Measurements from ENCODE around the gene CYB5R3. TPM values are rescaled to one million over a fixed set of nuclear protein-coding genes. Genes with fewer than 3 reads are reported as not detected.
"Not testable (repeated sequence)": the region's sequence is repeated elsewhere in the genome, so short reads cannot be mapped to it uniquely, and the experiment has no call there.

Gene CYB5R3
- total RNA-seq, 5 donors from 2014 or later (not counting 1 experiment from before 2014, with no cell fraction given): 40.8 to 58.6 (median 51.0) TPM

- no peak overlapping the region for H3K4me3 ChIP-seq (ENCODE audit: control insufficient read depth in 1 of 2, extremely low read depth in 1 of 2, low read length in 1 of 2)
- no peak overlapping the region for H3K27ac ChIP-seq (ENCODE audit: low read length)
- Mint-ChIP-seq H3K27me3 (peaks cover 3 to 5% of the 10 kb centered on the region in 2 donors), H3K36me3 (no peaks in the 10 kb centered on the region), H3K4me1 (no peaks in the 10 kb centered on the region), H3K9me3 (peaks cover 0 to 5% (median 0%) of the 10 kb centered on the region in 3 donors), H3K27ac (no peak overlapping the region), H3K4me3 (no peak overlapping the region)
- WGBS (ENCODE audit: insufficient coverage): 100% methylated on average over 1 of the region's 1 CpG
- H3K9me3 ChIP-seq: no peaks in the 10 kb centered on the region
- no peaks in the 10 kb centered on the region for H3K4me1 ChIP-seq (ENCODE audit: control insufficient read depth in 1 of 2, extremely low read depth in 1 of 2, insufficient read depth in 2 of 2, low read length in 2 of 2)
- no peaks in the 10 kb centered on the region for H3K36me3 ChIP-seq (ENCODE audit: control insufficient read depth in 2 of 2, extremely low read depth in 1 of 2, insufficient read depth in 1 of 2, low read length in 1 of 2)
- H3K27me3 ChIP-seq (replicated peaks in 1 of 2; ENCODE audit: control insufficient read depth in 2 of 2, extremely low read depth in 1 of 2, insufficient read depth in 2 of 2, low read length in 1 of 2): peaks cover 0 to 19% of the 10 kb centered on the region in 2 experiments
- POLR2A ChIA-PET: no interaction called here
- CTCF ChIA-PET: no interaction called here
- DNase-seq (no peak), ATAC-seq (replicated peaks in 1 of 4) (no peak)
These were observed 29.7 kb upstream of the CYB5R3 start for GRCh38 chr22:42678894-42679293.

DNA sequence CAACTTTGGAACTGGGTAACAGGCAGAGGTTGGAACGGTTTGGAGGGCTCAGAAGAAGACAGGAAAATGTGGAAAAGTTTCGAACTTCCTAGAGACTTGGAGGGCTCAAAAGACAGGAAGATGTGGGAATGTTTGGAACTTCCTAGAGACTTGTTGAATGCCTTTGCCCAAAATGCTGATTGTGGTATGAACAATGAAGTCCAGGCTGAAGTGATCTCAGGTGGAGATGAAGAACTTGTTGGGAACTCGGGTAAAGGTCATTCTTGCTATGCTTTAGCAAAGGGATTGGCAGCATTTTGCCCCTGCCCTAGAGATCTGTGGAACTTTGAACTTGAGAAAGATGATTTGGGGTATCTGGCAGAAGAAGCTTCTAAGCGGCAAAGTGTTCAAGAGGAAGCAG, 28.7 kb upstream of the CYB5R3 start:
- H3K27ac Mint-ChIP-seq; ATAC-seq (replicated peaks in 1 of 4); DNase-seq; H3K27me3 Mint-ChIP-seq; POLR2A ChIA-PET; H3K4me1 Mint-ChIP-seq; H3K9me3 ChIP-seq; H3K36me3 Mint-ChIP-seq; H3K4me3 ChIP-seq (ENCODE audit: control insufficient read depth in 1 of 2, extremely low read depth in 1 of 2, low read length in 1 of 2); H3K4me3 Mint-ChIP-seq; H3K36me3 ChIP-seq (ENCODE audit: control insufficient read depth in 2 of 2, extremely low read depth in 1 of 2, insufficient read depth in 1 of 2, low read length in 1 of 2); H3K4me1 ChIP-seq (ENCODE audit: control insufficient read depth in 1 of 2, extremely low read depth in 1 of 2, insufficient read depth in 2 of 2, low read length in 2 of 2); CTCF ChIA-PET; H3K9me3 Mint-ChIP-seq; H3K27ac ChIP-seq (ENCODE audit: low read length): not testable (repeated sequence)
- 87% methylated on average over 4 of the region's 4 CpGs for WGBS (ENCODE audit: insufficient coverage)
- peaks cover 0 to 10% of the 10 kb centered on the region in 2 experiments for H3K27me3 ChIP-seq (replicated peaks in 1 of 2; ENCODE audit: control insufficient read depth in 2 of 2, extremely low read depth in 1 of 2, insufficient read depth in 2 of 2, low read length in 1 of 2)

DNA sequence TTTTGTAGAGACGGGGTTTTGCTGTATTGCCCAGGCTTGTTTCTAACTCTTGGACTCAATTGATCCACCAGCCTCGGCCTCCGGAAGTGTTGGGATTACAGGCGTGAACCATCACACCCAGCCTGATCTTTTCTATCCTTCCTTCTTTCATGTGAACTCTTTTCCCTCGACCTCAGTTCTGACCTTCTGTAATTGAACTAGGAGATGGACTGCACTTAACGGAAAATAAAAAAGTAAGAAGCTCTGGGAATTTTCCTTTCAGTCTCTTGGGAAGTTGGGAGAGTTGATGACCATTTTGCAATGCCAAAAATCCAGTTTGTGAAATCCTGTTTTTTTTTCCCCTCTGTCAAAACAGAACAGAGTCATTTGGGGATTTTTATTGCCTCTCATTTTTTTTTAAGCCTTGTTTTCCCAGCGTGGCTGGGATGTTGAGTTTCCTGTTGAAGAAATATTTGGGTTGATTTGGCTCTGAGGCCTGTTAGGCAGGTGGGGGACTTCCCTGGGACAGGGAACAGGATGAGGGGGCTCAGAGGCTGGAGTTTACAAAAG, 26.9 kb upstream of the CYB5R3 start:
- Histone ChIP-seq H3K36me3 (ENCODE audit: control insufficient read depth in 2 of 2, extremely low read depth in 1 of 2, insufficient read depth in 1 of 2, low read length in 1 of 2) (no peaks in the 10 kb centered on the region), H3K27ac (ENCODE audit: low read length) (no peak overlapping the region), H3K9me3 (no peaks in the 10 kb centered on the region), H3K27me3 (replicated peaks in 1 of 2; ENCODE audit: control insufficient read depth in 2 of 2, extremely low read depth in 1 of 2, insufficient read depth in 2 of 2, low read length in 1 of 2) (peaks cover 0 to 7% of the 10 kb centered on the region in 2 experiments), H3K4me1 (ENCODE audit: control insufficient read depth in 1 of 2, extremely low read depth in 1 of 2, insufficient read depth in 2 of 2, low read length in 2 of 2) (peaks cover 0 to 5% of the 10 kb centered on the region in 2 experiments), H3K4me3 (ENCODE audit: control insufficient read depth in 1 of 2, extremely low read depth in 1 of 2, low read length in 1 of 2) (no peak overlapping the region)
- POLR2A ChIA-PET: no interaction called here
- CTCF ChIA-PET: no interaction called here
- no peak for ATAC-seq (replicated peaks in 1 of 4)
- Mint-ChIP-seq H3K4me1 (peaks cover 0 to 4% (median 4%) of the 10 kb centered on the region in 3 donors), H3K36me3 (no peaks in the 10 kb centered on the region), H3K27ac (no peak overlapping the region), H3K27me3 (peaks cover 0 to 2% of the 10 kb centered on the region in 2 donors), H3K9me3 (peaks cover 0 to 5% (median 0%) of the 10 kb centered on the region in 3 donors), H3K4me3 (no peak overlapping the region)
- 0% methylated on average over 1 of the region's 7 CpGs for WGBS (ENCODE audit: insufficient coverage)
- no peak for DNase-seq

- Histone ChIP-seq H3K4me3 (ENCODE audit: control insufficient read depth in 1 of 2, extremely low read depth in 1 of 2, low read length in 1 of 2) (no peak overlapping the region), H3K4me1 (ENCODE audit: control insufficient read depth in 1 of 2, extremely low read depth in 1 of 2, insufficient read depth in 2 of 2, low read length in 2 of 2) (peaks cover 0 to 9% of the 10 kb centered on the region in 2 experiments), H3K36me3 (ENCODE audit: control insufficient read depth in 2 of 2, extremely low read depth in 1 of 2, insufficient read depth in 1 of 2, low read length in 1 of 2) (no peaks in the 10 kb centered on the region), H3K27me3 (replicated peaks in 1 of 2; ENCODE audit: control insufficient read depth in 2 of 2, extremely low read depth in 1 of 2, insufficient read depth in 2 of 2, low read length in 1 of 2) (peaks cover 0 to 4% of the 10 kb centered on the region in 2 experiments), H3K9me3 (no peaks in the 10 kb centered on the region), H3K27ac (ENCODE audit: low read length) (no peak overlapping the region)
- Mint-ChIP-seq H3K27me3 (peaks cover 0 to 2% of the 10 kb centered on the region in 2 donors), H3K36me3 (no peaks in the 10 kb centered on the region), H3K9me3 (no peaks in the 10 kb centered on the region), H3K4me3 (no peak overlapping the region), H3K27ac (no peak overlapping the region), H3K4me1 (peaks cover 0 to 10% (median 9%) of the 10 kb centered on the region in 3 donors)
- DNase-seq: no peak
- POLR2A ChIA-PET: no interaction called here
- no peak for ATAC-seq (replicated peaks in 1 of 4)
- CTCF ChIA-PET: no interaction called here
- 33% methylated on average over 1 of the region's 2 CpGs for WGBS (ENCODE audit: insufficient coverage)
These were observed 24.8 kb upstream of the CYB5R3 start for GRCh38 chr22:42673898-42674401.

DNA sequence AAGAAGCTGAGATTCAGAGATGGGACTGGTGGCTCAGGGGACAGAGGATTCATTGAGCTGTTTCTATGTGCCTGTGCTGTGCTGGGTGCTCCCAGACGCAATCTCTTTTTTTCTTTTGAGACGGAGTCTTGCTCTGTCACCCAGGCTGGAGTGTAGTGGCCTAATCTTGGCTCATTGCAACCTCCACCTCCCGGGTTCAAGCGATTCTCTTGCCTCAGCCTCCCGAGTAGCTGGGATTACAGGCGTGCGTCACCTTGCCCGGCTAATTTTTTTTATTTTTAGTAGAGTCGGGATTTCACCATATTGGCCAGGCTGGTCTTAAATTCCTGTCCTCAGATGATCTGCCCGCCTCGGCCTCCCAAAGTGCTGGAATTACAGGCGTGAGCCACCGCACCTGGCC, 23.9 kb upstream of the CYB5R3 start:
- H3K4me1 ChIP-seq (ENCODE audit: control insufficient read depth in 1 of 2, extremely low read depth in 1 of 2, insufficient read depth in 2 of 2, low read length in 2 of 2); H3K36me3 ChIP-seq (ENCODE audit: control insufficient read depth in 2 of 2, extremely low read depth in 1 of 2, insufficient read depth in 1 of 2, low read length in 1 of 2); H3K27ac Mint-ChIP-seq; H3K27me3 Mint-ChIP-seq; H3K9me3 ChIP-seq; POLR2A ChIA-PET; CTCF ChIA-PET; H3K9me3 Mint-ChIP-seq; H3K36me3 Mint-ChIP-seq; ATAC-seq (replicated peaks in 1 of 4); H3K27me3 ChIP-seq (replicated peaks in 1 of 2; ENCODE audit: control insufficient read depth in 2 of 2, extremely low read depth in 1 of 2, insufficient read depth in 2 of 2, low read length in 1 of 2); H3K27ac ChIP-seq (ENCODE audit: low read length); DNase-seq; H3K4me3 Mint-ChIP-seq; H3K4me3 ChIP-seq (ENCODE audit: control insufficient read depth in 1 of 2, extremely low read depth in 1 of 2, low read length in 1 of 2): not testable (repeated sequence)
- WGBS (ENCODE audit: insufficient coverage): 100% methylated on average over 6 of the region's 13 CpGs
- peaks cover 0 to 10% (median 9%) of the 10 kb centered on the region in 3 donors for H3K4me1 Mint-ChIP-seq

GRCh38 chr22:42670921-42671709, 21.9 kb upstream of the CYB5R3 start:
- Histone ChIP-seq H3K27me3 (replicated peaks in 1 of 2; ENCODE audit: control insufficient read depth in 2 of 2, extremely low read depth in 1 of 2, insufficient read depth in 2 of 2, low read length in 1 of 2) (peaks cover 0 to 4% of the 10 kb centered on the region in 2 experiments), H3K9me3 (no peaks in the 10 kb centered on the region), H3K27ac (ENCODE audit: low read length) (no peak overlapping the region), H3K4me3 (ENCODE audit: control insufficient read depth in 1 of 2, extremely low read depth in 1 of 2, low read length in 1 of 2) (no peak overlapping the region), H3K36me3 (ENCODE audit: control insufficient read depth in 2 of 2, extremely low read depth in 1 of 2, insufficient read depth in 1 of 2, low read length in 1 of 2) (no peaks in the 10 kb centered on the region), H3K4me1 (ENCODE audit: control insufficient read depth in 1 of 2, extremely low read depth in 1 of 2, insufficient read depth in 2 of 2, low read length in 2 of 2) (peaks cover 0 to 9% of the 10 kb centered on the region in 2 experiments)
- ChIA-PET CTCF (no interaction called here), POLR2A (no interaction called here)
- Mint-ChIP-seq H3K4me3 (no peak overlapping the region), H3K9me3 (no peaks in the 10 kb centered on the region), H3K27ac (peak overlapping the region in 1 of 2 donors; percentile 58), H3K27me3 (peaks cover 0 to 2% of the 10 kb centered on the region in 2 donors), H3K4me1 (peaks cover 0 to 10% (median 9%) of the 10 kb centered on the region in 3 donors), H3K36me3 (no peaks in the 10 kb centered on the region)
- WGBS (ENCODE audit: insufficient coverage): 24% methylated on average over 8 of the region's 19 CpGs
- ATAC-seq (replicated peaks in 1 of 4) (peak in 1 of 4 experiments; percentile 52), DNase-seq (no peak)
